ENCODE measurements around the gene KIF17.

- TF ChIP-seq, protein P1, sequence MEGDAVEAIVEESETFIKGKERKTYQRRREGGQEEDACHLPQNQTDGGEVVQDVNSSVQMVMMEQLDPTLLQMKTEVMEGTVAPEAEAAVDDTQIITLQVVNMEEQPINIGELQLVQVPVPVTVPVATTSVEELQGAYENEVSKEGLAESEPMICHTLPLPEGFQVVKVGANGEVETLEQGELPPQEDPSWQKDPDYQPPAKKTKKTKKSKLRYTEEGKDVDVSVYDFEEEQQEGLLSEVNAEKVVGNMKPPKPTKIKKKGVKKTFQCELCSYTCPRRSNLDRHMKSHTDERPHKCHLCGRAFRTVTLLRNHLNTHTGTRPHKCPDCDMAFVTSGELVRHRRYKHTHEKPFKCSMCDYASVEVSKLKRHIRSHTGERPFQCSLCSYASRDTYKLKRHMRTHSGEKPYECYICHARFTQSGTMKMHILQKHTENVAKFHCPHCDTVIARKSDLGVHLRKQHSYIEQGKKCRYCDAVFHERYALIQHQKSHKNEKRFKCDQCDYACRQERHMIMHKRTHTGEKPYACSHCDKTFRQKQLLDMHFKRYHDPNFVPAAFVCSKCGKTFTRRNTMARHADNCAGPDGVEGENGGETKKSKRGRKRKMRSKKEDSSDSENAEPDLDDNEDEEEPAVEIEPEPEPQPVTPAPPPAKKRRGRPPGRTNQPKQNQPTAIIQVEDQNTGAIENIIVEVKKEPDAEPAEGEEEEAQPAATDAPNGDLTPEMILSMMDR (IDR thresholded peaks at IDR 0.05), result peak; percentile 67 to 93 (median 70)
- TF ChIP-seq POLR2A (IDR thresholded peaks at IDR 0.05), result peak in 1 of 2 donors; percentile 12
- peak; percentile 43 to 83 for TF ChIP-seq POLR2AphosphoS5 (IDR thresholded peaks at IDR 0.05; ENCODE audit: insufficient read depth in 1 of 2, low read depth in 1 of 2)
Observed at GRCh38 chr1:20696397-20697333, 21.1 kb downstream of the KIF17 start.
